HepG2 (cell line): ENCODE measurements around the gene ODAD4. TPM values are rescaled to one million over a fixed set of nuclear protein-coding genes. Genes with fewer than 3 reads are reported as not detected.

ENCODE experiments used
- SAP130 ChIP-seq: IDR thresholded peaks from 2 replicates; pipeline ENCODE4 v1.6.1; 2016; ENCODE audit warnings: low read depth
- ZBTB42 ChIP-seq: sonication (generic); formaldehyde crosslinking; IDR thresholded peaks from 2 replicates; pipeline ENCODE4 v1.5.0; 2020; ENCODE audit warnings: mild to moderate bottlenecking, missing genetic modification reagents
- ZNF790 ChIP-seq: sonication (generic); formaldehyde crosslinking; IDR thresholded peaks from 2 replicates; pipeline ENCODE4 v1.8.0; 2022; ENCODE audit warnings: missing genetic modification reagents, mild to moderate bottlenecking, borderline replicate concordance
- polyA plus RNA-seq, 8 experiments: library from polyadenylated mRNA; depleted of rRNA in 3 of 8; stranded (reverse) in 7 of 8; unstranded in 1 of 8; fragments of >200 nt; fragmentation: Illumina TruSeq in 4 of 8; extraction: Trizol in 4 of 8; gene quantifications; 2 replicates each; pipeline versions ENCODE4 v1.2.1 to v1.2.3, GENCODE V29; 2011 to 2016; ENCODE audit warnings: low read depth in 4 of 8, missing spikeins in 1 of 8, mixed read lengths in 1 of 8; ENCODE audit not compliant: insufficient read depth in 1 of 8
- total RNA-seq, 5 experiments: library from RNA; depleted of rRNA; stranded (reverse); fragments of >200 nt; fragmentation: Illumina TruSeq; extraction: Trizol; gene quantifications; 2 replicates each; pipeline ENCODE4 v1.2.3, GENCODE V29; 2016; ENCODE audit warnings: low read depth in 1 of 5
- TF ChIP-seq, protein P1 (sequence below): sonication (generic); formaldehyde crosslinking; IDR thresholded peaks from 2 replicates; pipeline ENCODE4 v1.5.1; 2020; ENCODE audit warnings: mild to moderate bottlenecking, missing genetic modification reagents, moderate library complexity
- TF ChIP-seq, protein P2 (sequence below): sonication (generic); formaldehyde crosslinking; IDR thresholded peaks from 2 replicates; pipeline ENCODE4 v1.4.0; 2020; ENCODE audit warnings: missing genetic modification reagents
- TF ChIP-seq, protein P3 (sequence below): sonication (generic); formaldehyde crosslinking; IDR thresholded peaks from 2 replicates; pipeline ENCODE4 v1.4.0; 2020; ENCODE audit warnings: missing genetic modification reagents, borderline replicate concordance
- TF ChIP-seq, protein P4 (sequence below): sonication (generic); formaldehyde crosslinking; IDR thresholded peaks from 2 replicates; pipeline ENCODE4 v1.5.0; 2020; ENCODE audit warnings: mild to moderate bottlenecking, missing genetic modification reagents, borderline replicate concordance
- TF ChIP-seq, protein P5 (sequence below), 2 experiments: sonication (generic) in 1 of 2; formaldehyde crosslinking in 1 of 2; IDR thresholded peaks; 2 replicates each; pipeline versions ENCODE4 v1.4.0 to v1.6.1; 2016 to 2020; ENCODE audit warnings: borderline replicate concordance in 1 of 2, low read depth in 1 of 2, mild to moderate bottlenecking in 1 of 2, missing genetic modification reagents in 1 of 2
- TF ChIP-seq, protein P6 (sequence below): IDR thresholded peaks from 2 replicates; pipeline ENCODE4 v1.6.1; 2016; ENCODE audit warnings: missing genetic modification reagents, missing compliant biosample characterization

ODAD4 gene
- total and polyA plus RNA-seq, 2 of the 13 experiments (the other 11 are each of a cell fraction or from before 2014, with no cell fraction given), result 0.48 to 0.53 TPM

DNA sequence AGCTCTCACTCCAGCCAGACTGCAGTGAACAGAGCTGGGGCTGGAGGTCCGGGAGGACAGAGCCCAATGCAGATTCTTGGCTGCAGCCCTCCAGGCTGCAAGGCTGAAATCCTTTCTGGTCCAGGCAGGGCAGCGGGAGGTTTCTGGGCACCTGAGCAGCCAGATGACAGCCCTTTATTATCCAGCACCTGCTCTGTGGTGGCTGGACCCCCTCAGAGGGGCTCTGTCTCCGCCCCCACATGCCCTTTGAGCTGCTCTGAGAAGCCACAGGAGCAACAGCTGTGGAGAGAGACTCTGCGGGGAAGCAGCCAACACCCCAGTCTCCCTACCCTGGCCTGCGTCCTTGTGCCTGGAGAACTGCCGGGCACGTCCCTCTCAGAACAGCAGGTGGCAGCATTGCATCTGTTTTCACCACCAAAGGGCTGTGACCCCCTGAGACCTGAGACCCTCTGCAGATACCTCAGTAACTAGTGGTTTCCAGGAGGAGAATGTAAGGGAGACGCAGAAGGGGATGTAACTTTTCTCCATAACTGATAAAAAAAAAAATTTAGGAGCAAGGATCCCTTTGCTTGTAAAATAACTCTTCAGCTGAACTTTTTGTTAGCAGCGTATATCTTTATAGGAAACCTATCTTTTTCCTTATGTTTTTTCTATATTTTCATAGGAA lies 32.5 kb downstream of the ODAD4 start (continued):
- TF ChIP-seq SAP130 (peak; percentile 44; the same call in 1 of the 2 replicates), ZNF790 (CRISPR knock-in tag) (no peak), ZBTB42 (no peak)
- TF ChIP-seq, protein P1, sequence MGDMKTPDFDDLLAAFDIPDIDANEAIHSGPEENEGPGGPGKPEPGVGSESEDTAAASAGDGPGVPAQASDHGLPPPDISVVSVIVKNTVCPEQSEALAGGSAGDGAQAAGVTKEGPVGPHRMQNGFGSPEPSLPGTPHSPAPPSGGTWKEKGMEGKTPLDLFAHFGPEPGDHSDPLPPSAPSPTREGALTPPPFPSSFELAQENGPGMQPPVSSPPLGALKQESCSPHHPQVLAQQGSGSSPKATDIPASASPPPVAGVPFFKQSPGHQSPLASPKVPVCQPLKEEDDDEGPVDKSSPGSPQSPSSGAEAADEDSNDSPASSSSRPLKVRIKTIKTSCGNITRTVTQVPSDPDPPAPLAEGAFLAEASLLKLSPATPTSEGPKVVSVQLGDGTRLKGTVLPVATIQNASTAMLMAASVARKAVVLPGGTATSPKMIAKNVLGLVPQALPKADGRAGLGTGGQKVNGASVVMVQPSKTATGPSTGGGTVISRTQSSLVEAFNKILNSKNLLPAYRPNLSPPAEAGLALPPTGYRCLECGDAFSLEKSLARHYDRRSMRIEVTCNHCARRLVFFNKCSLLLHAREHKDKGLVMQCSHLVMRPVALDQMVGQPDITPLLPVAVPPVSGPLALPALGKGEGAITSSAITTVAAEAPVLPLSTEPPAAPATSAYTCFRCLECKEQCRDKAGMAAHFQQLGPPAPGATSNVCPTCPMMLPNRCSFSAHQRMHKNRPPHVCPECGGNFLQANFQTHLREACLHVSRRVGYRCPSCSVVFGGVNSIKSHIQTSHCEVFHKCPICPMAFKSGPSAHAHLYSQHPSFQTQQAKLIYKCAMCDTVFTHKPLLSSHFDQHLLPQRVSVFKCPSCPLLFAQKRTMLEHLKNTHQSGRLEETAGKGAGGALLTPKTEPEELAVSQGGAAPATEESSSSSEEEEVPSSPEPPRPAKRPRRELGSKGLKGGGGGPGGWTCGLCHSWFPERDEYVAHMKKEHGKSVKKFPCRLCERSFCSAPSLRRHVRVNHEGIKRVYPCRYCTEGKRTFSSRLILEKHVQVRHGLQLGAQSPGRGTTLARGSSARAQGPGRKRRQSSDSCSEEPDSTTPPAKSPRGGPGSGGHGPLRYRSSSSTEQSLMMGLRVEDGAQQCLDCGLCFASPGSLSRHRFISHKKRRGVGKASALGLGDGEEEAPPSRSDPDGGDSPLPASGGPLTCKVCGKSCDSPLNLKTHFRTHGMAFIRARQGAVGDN, result peak; percentile 62
- TF ChIP-seq, protein P2, sequence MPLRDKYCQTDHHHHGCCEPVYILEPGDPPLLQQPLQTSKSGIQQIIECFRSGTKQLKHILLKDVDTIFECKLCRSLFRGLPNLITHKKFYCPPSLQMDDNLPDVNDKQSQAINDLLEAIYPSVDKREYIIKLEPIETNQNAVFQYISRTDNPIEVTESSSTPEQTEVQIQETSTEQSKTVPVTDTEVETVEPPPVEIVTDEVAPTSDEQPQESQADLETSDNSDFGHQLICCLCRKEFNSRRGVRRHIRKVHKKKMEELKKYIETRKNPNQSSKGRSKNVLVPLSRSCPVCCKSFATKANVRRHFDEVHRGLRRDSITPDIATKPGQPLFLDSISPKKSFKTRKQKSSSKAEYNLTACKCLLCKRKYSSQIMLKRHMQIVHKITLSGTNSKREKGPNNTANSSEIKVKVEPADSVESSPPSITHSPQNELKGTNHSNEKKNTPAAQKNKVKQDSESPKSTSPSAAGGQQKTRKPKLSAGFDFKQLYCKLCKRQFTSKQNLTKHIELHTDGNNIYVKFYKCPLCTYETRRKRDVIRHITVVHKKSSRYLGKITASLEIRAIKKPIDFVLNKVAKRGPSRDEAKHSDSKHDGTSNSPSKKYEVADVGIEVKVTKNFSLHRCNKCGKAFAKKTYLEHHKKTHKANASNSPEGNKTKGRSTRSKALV (CRISPR knock-in tag), result no peak; the same call in 1 of the 2 replicates
- TF ChIP-seq, protein P3, sequence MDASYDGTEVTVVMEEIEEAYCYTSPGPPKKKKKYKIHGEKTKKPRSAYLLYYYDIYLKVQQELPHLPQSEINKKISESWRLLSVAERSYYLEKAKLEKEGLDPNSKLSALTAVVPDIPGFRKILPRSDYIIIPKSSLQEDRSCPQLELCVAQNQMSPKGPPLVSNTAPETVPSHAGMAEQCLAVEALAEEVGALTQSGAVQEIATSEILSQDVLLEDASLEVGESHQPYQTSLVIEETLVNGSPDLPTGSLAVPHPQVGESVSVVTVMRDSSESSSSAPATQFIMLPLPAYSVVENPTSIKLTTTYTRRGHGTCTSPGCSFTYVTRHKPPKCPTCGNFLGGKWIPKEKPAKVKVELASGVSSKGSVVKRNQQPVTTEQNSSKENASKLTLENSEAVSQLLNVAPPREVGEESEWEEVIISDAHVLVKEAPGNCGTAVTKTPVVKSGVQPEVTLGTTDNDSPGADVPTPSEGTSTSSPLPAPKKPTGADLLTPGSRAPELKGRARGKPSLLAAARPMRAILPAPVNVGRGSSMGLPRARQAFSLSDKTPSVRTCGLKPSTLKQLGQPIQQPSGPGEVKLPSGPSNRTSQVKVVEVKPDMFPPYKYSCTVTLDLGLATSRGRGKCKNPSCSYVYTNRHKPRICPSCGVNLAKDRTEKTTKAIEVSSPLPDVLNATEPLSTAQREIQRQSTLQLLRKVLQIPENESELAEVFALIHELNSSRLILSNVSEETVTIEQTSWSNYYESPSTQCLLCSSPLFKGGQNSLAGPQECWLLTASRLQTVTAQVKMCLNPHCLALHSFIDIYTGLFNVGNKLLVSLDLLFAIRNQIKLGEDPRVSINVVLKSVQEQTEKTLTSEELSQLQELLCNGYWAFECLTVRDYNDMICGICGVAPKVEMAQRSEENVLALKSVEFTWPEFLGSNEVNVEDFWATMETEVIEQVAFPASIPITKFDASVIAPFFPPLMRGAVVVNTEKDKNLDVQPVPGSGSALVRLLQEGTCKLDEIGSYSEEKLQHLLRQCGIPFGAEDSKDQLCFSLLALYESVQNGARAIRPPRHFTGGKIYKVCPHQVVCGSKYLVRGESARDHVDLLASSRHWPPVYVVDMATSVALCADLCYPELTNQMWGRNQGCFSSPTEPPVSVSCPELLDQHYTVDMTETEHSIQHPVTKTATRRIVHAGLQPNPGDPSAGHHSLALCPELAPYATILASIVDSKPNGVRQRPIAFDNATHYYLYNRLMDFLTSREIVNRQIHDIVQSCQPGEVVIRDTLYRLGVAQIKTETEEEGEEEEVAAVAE (CRISPR knock-in tag), result no peak
- TF ChIP-seq, protein P4, sequence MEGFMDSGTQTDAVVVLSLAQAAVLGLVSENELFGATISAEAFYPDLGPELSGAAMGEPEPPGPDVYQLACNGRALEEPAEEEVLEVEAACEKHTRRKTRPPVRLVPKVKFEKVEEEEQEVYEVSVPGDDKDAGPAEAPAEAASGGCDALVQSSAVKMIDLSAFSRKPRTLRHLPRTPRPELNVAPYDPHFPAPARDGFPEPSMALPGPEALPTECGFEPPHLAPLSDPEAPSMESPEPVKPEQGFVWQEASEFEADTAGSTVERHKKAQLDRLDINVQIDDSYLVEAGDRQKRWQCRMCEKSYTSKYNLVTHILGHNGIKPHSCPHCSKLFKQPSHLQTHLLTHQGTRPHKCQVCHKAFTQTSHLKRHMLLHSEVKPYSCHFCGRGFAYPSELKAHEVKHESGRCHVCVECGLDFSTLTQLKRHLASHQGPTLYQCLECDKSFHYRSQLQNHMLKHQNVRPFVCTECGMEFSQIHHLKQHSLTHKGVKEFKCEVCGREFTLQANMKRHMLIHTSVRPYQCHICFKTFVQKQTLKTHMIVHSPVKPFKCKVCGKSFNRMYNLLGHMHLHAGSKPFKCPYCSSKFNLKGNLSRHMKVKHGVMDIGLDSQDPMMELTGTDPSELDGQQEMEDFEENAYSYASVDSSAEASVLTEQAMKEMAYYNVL (CRISPR knock-in tag), result no peak
- TF ChIP-seq, protein P5, sequence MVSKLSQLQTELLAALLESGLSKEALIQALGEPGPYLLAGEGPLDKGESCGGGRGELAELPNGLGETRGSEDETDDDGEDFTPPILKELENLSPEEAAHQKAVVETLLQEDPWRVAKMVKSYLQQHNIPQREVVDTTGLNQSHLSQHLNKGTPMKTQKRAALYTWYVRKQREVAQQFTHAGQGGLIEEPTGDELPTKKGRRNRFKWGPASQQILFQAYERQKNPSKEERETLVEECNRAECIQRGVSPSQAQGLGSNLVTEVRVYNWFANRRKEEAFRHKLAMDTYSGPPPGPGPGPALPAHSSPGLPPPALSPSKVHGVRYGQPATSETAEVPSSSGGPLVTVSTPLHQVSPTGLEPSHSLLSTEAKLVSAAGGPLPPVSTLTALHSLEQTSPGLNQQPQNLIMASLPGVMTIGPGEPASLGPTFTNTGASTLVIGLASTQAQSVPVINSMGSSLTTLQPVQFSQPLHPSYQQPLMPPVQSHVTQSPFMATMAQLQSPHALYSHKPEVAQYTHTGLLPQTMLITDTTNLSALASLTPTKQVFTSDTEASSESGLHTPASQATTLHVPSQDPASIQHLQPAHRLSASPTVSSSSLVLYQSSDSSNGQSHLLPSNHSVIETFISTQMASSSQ (IDR thresholded peaks at IDR 0.05; ENCODE audit: low read depth), result no peak
- TF ChIP-seq, protein P5 (CRISPR knock-in tag; IDR thresholded peaks at IDR 0.05; ENCODE audit: borderline replicate concordance), result no peak
- TF ChIP-seq, protein P6, sequence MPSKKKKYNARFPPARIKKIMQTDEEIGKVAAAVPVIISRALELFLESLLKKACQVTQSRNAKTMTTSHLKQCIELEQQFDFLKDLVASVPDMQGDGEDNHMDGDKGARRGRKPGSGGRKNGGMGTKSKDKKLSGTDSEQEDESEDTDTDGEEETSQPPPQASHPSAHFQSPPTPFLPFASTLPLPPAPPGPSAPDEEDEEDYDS (CRISPR knock-in tag), result no peak
